NCI-H2171 treated with DMSO at 0.1 percent for 48 hours (cell line): ENCODE results near the gene GNA12.

Experiments
- DNase-seq: peaks from one replicate; lab custom pipeline; 2025; lab: John Stamatoyannopoulos, UW

Gene GNA12

DNA sequence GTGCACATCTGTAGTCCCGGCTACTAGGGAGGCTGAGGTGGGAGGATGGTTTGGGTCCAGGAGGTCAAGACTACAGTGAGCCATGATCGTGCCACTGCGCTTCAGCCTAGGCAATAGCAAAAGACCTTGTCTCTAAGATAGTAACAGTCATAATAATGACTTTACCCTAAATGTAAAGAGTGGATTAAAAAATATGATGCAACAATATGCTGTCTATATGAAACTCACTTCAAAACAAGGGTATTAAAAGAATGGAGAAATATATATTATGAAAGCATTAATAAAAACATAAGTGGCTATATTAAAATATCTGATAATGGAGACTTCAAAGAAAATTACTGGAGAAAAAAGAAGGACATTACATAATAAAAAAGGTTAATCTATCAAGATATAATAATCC, 5.7 kb downstream of the GNA12 start:
- DNase-seq: no peak

DNA sequence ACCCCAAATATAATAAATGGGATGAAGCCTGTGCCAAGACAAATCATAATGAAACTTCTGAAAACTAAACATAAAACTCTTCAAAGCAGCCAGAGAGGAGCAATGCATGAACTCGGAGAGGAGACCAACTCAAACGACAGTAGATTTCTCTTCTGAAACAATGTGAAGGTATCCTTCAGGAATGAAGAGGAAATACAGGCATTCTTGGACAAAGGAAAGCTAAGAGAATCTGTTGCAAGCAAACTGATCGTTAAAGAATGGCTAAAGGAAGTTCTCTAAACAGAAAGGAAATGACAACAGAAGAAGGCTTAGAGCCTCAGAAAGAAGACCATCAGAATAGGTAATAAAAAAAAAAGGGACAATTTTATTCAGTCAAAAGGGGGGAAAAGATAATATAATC, 6.6 kb downstream of the GNA12 start:
- no peak for DNase-seq

DNA sequence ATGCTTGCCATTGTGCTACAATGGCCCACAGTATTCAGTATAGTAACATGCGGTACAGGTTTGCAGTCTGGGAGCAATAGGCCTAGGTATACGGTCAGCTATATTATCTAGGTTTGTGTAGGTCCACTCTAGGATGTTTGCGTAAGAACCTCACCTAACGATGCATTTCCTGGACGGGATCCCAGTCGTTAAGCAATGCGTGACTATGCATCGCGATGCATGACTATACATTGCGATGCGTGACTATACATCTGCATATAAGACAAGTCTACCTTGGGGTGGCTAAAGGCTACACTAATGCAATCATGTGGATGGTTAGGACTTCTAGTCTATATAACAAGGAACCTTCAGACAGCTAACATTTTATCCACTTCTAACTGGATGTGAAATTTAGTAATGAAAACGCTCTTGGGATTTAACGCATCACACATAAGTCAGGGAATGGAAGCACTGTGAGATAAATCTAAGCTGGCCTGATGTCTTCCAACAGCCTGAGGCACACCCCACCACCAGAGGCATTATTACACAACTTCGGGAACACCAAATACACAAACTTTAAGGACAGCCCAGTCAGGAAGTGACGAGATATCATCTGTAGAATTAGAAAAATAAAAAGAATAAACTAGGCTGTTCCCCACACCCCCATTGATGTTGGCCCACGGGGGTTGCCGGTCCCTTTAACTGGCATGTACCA, 9.2 kb downstream of the GNA12 start:
- no peak for DNase-seq

DNA sequence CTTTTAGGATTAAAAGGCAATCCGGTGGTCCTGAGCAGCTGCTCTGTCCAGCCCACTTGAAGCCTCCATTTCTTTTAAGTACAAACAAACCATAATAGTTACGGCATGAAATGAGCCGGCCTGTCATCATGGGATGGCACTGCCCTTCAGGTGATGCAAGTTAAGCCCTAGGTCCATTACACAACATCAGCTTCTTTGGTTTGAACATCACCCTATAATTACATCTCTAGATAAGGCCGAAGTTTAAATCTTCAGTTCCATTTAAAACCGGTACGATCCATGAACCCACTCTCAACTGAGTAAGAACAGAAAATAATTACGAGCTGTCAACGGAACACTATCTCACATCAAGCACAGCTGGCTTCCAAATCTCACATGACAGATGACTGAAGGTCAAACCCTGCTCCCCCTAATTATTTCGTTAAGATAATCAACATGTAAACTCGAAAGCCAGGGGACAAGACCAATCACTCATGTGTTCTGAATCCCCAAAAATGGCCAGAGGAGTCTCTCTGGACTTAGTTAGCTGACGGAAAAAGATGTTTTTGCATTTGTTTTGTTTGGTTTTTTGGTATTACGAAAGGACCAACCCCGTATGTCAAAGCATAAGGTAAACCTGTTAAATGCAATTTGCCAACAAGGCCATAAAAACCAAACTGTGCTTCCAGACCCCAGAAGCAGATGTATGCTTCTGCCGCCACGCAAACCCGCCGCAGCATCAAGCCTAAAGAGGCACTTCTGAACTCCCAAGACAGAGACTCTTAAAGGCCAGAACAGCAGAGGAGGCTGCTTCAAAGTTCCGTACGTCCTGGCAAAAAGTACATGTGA, 10.8 kb downstream of the GNA12 start:
- DNase-seq: peak; percentile 24

DNA sequence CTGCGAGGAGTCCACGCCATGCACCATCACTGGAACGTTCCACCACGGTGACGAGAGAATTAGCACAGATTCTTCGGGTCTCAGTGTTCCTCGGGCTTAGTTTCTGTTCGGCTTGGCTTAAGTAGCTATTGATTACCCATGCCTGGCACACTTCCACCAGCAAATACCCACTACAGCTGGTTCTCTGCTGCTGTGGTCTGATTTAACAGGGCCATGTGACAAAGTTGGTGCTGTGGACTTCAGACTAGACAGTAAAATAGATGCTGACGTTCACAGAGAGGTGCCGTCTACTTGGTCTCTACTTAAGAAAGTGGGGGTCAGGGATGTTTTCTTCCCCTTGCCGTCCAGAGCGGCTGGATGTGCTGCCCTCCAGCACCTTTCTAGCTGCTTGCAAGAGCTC, 11.6 kb downstream of the GNA12 start:
- no peak for DNase-seq

DNA sequence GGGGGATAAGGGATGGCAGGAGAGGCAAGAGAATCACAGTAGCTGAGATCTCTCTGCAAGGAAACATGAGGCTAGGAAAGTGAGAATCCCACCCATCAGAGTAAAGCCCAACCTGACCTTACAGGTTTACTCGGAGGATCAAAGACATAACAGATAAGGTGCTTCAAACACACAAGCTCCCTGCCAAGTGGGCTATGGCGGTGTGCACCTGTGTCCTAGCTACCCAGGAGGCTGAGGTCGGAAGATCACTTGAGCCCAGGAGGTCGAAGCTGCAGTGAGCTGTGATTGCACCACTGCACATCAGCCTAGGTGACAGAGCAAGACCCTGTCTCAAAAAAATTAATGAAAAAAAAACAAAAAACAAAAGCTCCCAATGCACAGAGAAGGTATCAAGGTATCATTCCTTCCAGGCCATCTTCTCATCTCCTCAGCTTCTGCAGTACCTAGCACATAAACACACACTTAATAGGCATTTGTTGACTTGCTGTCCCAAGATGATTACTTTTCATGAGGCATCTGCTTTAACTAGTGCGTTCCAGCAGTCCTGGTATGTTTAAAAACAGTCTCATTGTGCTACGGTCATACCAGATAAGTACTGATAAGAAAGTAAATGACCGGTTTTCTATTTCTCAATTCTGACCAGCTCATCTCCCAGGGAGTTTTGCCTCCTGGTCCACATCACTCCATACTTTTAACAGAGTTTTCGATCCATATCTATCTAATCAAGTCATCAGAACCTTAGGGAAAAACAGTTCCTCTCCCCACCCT, 13.3 kb downstream of the GNA12 start:
- DNase-seq: no peak

DNA sequence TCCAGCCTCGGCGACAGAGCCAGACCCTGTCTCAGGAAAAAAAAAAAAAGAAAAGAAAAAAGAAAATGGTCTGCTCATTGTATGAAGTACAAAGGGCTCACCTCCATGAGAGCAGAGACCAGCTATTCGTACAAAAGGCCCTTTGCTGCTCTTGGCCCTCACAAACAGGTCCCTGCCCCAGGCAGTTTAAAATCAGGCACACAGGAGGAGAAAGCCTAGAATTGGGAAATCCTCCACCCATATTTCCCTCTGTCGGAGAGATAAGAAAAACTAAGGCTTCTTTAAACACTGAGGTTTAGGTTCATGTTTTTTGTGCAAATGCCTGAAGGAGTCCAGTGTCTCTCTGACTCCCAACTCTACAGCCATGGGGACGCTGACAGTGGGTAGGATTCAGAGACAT, 15.1 kb downstream of the GNA12 start:
- DNase-seq: no peak

DNA sequence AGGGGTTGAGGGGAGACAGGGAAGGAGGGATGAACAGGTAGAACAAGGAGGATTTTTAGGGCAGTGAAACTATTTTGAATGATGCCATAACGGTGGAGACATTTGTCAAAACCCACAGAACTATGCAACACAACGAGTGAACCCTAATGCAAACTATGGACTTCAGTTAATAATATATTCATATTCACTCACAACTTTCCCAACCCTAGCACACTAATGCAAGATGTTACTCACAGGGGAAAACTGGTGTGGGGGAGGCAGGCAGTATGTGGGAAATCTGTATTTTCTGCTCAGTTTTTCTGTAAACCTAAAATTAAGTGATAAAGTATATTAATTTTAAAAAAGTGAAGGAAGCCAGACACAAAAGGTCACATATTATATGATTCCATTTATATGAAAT, 17.3 kb downstream of the GNA12 start:
- DNase-seq: no peak

DNA sequence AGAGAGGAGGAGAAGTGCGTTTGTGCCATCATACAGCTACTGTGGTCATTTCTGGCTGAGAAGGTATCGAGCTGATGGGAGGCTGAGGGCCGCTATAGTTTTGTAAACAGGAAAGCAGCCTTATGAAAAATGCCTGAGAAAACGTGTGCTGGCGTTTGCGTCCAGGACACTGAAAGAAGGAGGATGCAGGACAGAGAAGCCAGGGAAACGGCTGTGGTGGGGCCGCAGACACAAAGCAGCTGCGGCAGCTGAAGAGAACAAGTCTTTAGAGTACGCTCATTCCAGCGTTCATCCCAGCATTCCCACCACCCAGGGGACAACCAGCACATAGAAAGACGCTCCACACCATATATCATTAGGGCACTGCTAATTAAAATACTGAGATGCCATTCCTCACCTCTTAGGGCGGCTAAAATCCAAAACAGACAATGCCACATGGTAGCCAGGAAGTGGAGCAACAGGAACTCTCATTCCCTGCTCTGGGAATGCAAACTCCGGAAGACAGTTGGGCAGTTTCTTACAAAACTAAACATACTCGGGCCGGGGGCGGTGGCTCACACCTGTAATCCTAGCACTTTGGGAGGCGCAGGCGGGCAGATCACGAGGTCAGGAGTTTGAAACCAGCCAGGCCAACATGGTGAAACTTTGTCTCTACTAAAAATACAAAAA, 18.4 kb downstream of the GNA12 start:
- no peak for DNase-seq

DNA sequence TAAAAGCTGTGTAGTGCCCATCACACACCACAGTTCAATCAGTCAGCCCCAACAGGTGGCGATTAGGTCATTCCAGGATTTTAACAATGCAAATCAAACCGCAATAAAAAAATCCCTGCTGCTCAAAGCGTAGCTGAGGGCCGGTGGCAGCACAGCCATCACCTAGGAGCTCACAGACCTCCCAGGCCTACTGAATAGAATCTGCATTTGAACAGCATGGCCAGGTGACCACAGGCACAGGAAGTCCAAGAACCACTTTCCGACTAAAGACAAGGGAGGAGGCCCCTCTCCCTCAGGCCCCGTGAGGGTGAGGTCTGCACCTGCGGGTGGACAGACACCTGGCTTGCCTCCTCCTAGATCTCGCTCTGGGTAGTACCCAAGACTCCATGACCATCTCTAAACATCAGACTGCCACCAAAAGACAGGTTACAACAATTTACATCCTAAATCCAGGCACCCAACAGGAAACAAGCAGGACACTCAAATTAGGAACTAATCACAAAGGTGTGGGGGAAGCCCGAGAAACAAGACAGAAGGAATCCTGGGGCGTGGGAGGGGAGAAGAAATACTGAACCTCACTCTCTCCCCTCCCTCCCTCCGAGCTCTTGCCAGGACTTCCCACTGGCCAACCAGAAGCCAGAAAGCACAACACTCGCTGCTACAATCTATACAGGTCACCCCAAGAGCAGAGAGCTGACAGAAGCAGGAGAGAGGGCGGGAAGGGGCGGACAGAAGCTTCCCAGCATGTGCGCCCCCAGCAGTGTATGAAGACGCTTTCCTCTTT, 19.2 kb downstream of the GNA12 start:
- DNase-seq: no peak

DNA sequence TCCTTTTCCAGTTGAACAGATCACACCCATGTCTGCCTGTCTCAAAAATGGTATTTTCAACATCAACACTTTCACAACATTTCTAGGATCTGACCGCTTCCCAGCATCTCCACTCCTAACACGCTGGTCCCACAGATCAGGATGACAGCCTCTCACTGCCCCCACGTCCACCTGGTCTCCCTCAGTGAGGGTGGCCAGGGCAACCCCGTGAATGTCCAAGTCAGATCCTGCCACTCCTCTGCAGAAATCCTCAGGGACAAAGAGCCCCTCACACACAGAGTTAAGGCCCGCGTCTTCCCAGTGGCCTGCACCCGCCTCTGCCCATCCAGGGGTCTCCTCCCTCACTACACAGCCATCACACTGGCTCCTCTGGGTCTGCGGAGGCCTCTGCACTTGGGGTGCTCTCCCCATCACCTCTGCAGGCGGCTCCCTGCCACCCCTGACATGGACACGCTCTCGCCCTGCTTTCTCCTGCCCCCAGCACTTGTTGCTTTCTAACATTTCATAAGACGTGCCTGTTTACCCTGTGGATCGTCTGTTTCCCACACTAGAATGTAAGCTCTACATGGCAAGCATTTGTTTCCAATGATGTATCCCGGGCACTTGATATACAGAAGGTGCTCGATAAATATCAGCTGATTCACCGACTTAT, 20.0 kb downstream of the GNA12 start:
- DNase-seq: no peak

DNA sequence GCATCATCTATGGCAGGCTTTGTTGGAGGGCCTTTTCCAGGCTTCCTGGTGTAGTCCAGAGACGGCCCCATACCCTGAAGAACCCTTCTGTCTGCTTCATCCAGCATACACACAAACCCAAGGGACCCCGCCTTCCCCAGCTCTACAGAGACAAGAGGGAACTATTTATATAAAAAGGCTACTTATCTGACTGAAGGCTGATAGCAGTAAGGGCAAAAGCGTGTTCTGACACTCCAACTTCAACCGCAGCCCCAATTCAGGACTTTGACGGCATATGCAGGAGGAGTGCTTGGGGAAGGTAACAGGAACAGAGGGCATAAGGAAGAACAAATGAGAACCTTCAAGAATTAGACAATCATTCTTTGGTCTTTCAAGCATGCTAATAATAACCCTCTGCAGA, 21.0 kb downstream of the GNA12 start:
- no peak for DNase-seq

DNA sequence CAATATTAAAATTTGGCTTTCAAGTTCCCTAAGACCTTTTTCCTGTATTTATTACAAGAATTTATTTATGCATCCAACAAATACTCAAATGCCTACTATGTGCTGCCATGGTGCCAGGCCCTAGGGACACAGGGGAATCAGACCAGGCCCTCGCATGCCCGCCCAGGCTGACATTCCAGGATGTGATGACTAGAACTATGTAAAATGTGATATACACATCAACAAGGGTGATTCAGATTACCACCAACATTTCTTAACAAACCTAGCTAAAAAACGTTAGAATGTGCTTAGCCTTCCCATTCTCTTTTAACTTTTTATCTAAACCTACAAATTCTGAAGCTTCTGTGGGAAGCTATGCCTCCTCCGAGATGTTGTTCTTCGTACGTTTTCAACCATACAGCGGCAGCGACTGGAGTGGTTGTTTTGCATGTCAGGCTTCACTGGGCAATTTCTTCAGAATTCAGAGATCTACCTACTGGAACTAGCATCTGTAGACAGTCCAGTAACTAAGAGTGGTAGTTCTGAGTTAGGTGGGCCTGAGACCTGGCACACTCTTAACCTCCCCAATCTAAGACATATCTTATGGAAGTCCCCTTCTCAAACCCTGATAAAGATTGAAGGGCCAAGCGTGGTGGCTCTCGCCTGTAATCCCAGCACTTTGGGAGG, 22.1 kb downstream of the GNA12 start:
- no peak for DNase-seq

DNA sequence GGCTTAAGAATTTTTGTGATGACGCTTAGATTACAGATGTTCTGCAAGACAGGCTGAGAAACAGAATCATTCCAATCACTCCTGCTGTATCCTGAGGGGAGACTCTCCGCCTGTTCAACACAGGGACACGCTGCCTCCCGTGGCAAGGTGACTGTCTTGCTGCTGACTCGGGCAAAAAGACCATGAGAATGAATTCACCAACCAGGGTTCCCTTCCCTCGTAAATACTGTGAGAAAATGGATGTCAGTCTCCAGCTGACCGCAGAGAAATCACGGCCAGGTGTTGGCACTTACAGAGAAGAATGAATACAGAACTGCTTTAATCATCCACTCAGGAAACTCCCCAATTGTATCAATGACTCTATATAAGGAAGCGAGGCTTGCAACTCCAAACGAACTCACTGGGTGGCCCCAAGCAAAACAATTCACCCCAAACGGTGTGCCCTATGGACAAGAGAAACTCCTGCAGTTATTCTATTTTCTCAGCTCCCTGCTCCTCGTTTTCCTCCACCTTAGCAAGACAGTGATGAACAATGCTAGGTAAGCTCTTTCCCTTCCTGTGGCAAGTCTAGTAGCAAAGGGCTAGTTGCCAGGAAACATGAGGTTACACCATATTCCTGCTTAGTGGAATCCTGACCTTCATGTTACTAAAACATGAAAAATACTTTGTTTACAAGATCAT, 22.8 kb downstream of the GNA12 start:
- no peak for DNase-seq

DNA sequence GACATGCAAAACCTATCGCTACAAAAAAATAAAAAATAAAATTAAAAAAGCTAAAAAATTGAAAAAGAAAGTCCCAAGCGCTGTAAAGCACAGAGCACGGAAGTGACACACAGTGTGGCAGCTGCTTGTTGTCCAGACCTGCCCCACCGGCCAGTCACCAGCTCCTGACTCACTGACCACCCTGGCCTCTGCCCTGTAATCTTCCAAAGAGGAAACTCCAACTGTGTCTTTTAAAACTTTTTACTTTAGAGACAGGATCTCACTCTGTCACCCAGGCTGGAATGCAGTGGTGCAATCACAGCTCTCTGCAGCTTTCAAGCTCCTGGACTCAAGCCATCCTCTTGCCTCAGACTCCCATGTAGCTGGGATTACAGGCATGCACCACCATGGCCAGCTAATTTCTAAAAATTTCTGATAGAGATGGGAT, 23.6 kb downstream of the GNA12 start:
- no peak for DNase-seq

DNA sequence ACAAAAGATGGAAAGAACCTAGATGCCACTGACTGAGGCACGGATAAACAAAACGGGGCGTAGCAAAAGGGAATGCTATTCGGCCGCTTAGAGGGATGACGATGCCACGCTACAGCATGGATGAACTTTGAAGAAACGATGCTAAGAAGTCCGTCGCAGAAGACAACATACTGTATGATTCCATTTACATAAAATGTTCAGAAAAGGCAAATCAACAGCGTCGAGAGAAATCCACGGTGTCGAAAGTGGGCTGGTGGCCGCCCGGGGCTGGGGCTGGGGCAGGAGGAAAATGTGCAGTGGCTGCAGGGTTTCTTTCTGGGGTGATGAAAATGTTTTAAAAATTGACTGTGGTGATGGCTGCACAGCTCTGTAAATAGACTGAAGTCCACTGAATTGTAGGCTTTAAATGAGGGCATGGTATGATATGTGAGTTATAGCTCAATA, 24.1 kb downstream of the GNA12 start:
- DNase-seq: no peak

DNA sequence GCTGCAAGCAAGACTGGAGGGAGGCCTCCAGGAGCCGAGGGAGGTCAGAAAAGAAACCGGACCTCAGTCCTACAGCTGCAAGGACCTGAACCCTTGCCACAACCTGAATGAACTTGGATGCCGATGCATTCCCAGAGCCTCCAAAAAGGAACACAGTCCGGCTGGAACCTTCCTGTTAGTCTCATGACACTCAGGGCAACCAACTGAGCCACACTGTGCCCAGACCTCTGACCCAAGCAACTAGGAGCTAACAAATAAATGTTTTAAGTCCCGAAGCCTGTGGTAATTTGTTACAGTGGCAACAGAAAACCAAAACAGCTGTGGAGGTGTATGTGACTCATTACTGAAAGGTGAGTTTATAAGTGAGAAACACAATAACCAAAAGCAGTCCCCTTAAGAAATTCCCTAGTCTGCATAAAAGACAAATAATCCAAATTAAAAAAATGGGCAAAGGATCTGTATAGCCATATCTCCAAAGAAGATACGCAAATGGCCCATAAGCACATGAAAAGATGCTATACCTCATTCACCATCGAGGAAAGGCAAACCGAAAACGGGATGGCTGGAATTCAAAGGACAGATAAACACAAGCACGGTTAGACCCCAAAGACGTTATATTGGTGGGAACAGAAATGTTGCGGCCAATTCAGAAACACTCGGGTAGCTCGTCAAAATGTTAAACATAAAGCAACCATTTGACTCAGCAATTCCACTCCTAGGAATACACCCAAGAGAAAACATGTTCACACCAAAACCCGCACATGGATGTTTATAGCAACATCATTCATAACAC, 24.8 kb downstream of the GNA12 start:
- DNase-seq: no peak

DNA sequence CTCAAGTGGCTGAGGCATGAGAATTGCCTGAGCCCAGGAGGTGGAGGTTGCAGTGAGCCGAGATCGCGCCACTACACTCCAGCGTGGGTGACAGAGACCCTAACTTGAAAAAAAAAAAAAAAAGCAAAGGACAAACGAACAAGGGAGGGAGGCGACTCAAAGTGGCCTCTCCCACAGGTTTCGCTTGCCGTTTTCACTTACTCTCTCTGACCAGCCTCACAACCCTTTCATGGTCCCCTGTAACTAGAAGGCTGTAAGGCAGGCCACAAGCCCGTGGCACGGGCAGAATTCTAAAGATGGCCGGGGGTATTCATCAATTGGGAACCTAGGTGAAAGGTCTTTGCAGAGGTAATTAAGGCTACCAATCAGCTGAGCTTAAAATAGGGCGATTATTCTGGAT, 25.5 kb downstream of the GNA12 start:
- no peak for DNase-seq

DNA sequence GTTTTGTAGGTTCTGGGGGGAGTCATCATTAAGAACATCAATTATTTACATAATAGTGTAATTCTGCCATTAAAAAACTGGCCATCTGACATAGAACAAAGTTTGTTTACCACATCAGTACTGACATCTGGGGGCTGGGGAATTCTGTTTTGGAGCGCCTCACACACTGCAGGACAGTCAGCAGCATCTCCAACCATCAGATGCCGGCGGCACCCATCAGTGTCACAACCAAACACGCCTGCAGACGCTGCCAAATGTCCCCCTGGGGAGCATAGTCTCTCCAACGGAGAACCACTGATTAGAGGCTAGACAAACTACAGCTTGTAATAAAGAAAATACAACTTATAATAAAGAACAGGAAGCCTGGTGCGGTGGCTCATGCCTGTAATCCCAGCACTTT, 26.0 kb downstream of the GNA12 start:
- DNase-seq: peak; percentile 36
